Activated naive CD4-positive, alpha-beta T cell treated with anti-CD3 and anti-CD28 coated beads, Interleukin-2, amount 50 U/mL, for 72 hours (primary cell): ENCODE measurements around the gene SERPINA1. TPM values are rescaled to one million over a fixed set of nuclear protein-coding genes. Genes with fewer than 3 reads are reported as not detected.
"Not testable (repeated sequence)": the region's sequence is repeated elsewhere in the genome, so short reads cannot be mapped to it uniquely, and the experiment has no call there.

Experiments
- ATAC-seq, 2 donors: fragments of 150-1000 bp; cut with Tn5 transposase; 2 replicates each; pipeline ENCODE4 v1.10.0; 2021; ENCODE audit warnings: mild to moderate bottlenecking in 2 of 2, moderate library complexity in 2 of 2
- DNase-seq, 2 donors: peaks; one replicate each; pipeline ENCODE4 v3.0.0; 2021 to 2022; ENCODE audit warnings: low spot score in 2 of 2
- H3K27ac Mint-ChIP-seq, 2 donors: one replicate each; pipeline ENCODE4 v1.8.0; 2022; ENCODE audit warnings: mild to moderate bottlenecking in 2 of 2, mixed read lengths in 2 of 2
- H3K36me3 Mint-ChIP-seq, 2 donors: one replicate each; pipeline ENCODE4 v1.8.0; 2022; ENCODE audit warnings: mixed read lengths in 2 of 2
- H3K9me3 Mint-ChIP-seq, 2 donors: one replicate each; pipeline ENCODE4 v1.8.0; 2022; ENCODE audit warnings: mixed read lengths in 2 of 2
- total RNA-seq, 2 donors: library from RNA; stranded (reverse); gene quantifications; one replicate each; pipeline ENCODE4 v1.2.3, GENCODE V29; 2022

SERPINA1 gene
- total RNA-seq = 10 to 100 TPM in 1 of 2 donors, 1 to 10 TPM in 1; 1.5 to 29.9 TPM

DNA sequence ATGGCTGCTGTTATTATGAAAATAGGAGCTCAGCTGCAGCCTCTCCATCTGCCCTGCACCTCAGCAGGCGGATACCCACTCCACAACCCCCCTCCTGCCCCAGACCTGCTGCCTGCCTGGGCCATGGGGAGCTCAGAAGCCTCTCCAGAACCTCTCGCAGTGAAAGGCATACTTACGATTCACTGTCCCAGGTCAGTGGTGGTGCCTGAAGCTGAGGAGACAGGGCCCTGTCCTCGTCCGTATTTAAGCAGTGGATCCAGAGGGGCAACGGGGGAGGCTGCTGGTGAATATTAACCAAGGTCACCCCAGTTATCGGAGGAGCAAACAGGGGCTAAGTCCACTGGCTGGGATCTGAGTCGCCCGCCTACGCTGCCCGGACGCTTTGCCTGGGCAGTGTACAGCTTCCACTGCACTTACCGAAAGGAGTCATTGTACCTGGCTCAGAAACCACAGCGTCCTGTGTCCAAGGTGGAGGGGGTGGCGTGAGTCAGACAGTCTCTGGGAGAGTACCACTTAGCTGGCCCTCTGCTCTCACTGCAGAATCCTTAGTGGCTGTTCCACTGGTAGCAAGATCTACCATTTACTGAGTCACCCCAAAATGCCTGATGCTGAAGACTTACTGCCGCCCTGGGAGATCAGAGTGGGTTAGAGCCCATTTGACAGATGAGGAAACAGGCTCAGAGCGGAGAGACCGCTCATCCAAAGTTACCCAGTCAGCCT, at the start of gene SERPINA1:
TSS of gene SERPINA1 (minus strand) at position 219 of the 720 bp plus-strand sequence. CDS start 5,365 bp downstream, outside the sequence.
- peak in 1 of 2 donors; percentile 59 for ATAC-seq
- H3K36me3 Mint-ChIP-seq = no peaks in the 10 kb centered on the region
- peak in 1 of 2 donors; percentile 54 for DNase-seq
- peak within 1 kb of the TSS in 1 of 2 donors; percentile 62 for H3K27ac Mint-ChIP-seq
- no peaks in the 10 kb centered on the region for H3K9me3 Mint-ChIP-seq

DNA sequence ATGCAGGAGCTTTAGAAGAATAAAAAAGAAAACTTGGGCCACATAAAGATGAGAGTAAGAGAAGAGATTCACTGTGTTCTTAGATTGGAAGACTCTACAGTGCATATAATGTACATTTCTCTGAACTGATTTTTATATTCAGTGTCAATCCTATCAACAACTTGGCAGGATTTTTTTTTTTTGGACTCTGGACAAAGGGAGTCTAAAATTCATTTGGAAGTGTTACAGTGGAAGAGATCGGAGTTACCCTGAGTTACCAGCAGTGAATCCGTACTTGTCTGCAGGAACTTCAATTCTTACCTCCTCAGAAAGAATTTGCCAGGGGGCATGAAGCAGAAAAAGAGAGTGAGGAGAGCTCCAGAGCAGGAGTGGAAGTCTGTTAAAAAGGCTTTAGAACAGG, 40.2 kb upstream of the SERPINA1 start:
- H3K27ac Mint-ChIP-seq = no peak overlapping the region
- no peak for DNase-seq
- H3K9me3 Mint-ChIP-seq = peaks cover 5 to 8% of the 10 kb centered on the region in 2 donors
- H3K36me3 Mint-ChIP-seq = no peaks in the 10 kb centered on the region
- ATAC-seq = no peak

DNA sequence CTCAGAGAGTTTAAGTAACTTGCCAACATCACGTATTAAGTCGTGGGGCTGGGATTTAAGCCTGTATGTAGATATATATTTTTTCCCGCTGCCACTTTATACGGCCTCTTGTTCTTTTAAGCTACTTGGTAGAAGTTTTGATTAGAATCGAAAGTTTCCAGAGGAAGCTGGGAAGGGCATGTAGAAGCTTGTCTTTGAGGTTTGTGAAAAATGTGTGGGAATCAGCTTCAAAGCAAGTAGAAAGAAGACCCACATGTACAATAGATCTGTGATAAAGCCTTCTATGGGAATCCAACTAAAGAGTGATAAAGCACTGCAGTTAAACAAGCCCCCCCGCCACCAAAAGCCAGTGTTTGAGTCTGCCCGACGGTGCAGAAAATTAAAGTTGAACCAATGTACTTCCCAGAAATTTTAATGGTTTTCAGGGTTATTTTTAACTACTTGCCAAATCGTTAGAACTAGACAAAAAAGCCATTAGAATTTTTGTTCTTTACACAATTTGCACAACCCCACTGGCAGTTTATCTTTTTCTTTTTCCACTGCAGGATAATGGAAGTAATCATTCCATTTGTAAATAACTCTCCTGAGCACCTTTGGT, 38.7 kb upstream of the SERPINA1 start:
- ATAC-seq = no peak
- Mint-ChIP-seq H3K36me3 (no peaks in the 10 kb centered on the region), H3K27ac (no peak overlapping the region), H3K9me3 (peaks cover 5 to 8% of the 10 kb centered on the region in 2 donors)
- no peak for DNase-seq

DNA sequence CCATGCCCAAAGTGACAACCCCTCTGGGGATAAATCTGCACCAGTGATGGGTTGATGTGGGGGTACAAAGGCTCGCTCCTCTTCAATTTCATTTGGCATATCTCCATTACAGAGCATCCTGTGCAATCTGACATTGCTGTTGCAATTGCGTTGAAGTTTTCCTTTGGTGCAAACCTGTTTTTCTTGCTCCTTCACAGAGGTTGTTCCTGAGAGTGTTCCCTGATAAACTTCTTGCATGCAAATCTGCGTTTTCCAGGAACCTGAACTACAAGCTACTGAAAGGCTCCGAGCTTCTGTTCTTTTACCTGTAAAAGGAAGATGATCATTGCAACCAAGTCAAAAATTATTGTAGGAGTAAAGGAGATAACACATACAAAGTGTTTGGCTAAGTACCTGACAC, 38.1 kb upstream of the SERPINA1 start:
- H3K36me3 Mint-ChIP-seq = peaks cover 0 to 2% of the 10 kb centered on the region in 2 donors
- no peak for DNase-seq
- no peak overlapping the region for H3K27ac Mint-ChIP-seq
- ATAC-seq = no peak
- peaks cover 5 to 9% of the 10 kb centered on the region in 2 donors for H3K9me3 Mint-ChIP-seq

DNA sequence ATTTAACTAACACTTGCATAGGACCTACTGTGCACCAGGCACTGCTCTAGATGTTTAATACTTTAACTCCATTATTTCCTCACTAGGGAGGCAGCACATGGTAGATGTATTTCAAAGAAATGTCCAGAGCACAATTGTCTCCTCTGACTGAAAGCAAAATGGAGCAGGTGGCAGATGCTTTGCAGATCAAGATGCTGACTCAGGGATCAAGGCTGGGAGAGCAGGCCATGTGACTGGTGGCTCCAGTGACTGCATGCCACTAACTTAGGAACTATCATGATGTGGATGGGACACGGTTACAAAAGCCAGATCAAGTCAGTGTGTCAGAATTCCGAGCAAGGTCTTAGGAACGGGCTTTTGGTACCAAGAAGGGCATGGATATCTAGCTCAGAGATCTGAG, 36.0 kb upstream of the SERPINA1 start:
- Mint-ChIP-seq H3K36me3 (peaks cover 0 to 5% of the 10 kb centered on the region in 2 donors), H3K9me3 (peaks cover 4 to 9% of the 10 kb centered on the region in 2 donors), H3K27ac (no peak overlapping the region)
- ATAC-seq = no peak
- no peak for DNase-seq

DNA sequence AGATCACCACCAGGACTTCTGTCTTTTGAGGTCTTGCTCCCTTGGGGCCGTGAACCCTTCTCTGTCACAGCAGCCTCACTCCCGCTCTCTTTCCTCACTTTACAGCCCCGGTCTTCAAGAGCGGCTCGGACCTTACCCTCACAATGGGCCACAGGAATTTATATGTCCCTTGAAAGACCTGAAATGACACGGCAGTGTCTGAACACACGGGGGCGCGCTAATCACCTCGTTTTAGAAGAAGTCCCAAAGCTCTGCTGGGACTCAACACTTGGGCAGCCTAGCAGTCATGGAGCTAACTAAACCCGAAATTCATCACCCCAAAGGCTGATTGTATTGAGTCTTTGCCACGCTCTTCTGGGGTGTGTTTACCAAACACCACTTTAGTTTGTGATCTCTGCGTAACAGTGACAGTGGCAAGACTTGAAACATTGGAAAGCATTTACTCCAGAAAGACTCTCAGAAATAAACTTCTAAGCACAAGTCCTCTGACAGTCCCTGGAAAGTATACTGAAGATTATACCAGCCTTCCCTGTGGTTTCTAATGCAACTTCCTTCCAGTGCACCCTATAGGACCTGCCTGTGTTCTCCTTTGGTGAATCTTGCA, 35.2 kb upstream of the SERPINA1 start:
- Mint-ChIP-seq H3K9me3 (peaks cover 5 to 9% of the 10 kb centered on the region in 2 donors), H3K36me3 (peaks cover 2 to 5% of the 10 kb centered on the region in 2 donors), H3K27ac (no peak overlapping the region)
- ATAC-seq = peak in 1 of 2 donors; percentile 43
- peak in 1 of 2 donors; percentile 61 for DNase-seq

DNA sequence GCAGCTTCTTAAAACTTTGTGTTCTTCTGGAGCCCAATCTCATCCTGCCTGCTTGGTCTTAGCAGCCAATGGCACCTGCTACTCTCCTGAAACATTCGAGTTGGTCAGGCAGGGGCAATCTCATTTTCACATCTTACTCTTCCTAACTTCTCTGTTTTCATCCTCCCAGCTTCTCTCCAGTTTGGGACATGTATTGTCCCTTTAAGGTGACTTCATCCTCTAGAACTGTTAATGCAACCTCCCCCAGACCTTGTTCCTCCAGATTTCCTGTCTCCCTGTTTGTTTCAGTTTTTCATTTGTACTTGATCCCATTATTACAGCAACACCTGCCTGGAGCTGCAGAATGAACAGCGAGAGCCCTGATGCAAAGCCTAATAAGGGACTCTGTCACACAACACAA, 32.9 kb upstream of the SERPINA1 start:
- Mint-ChIP-seq H3K36me3 (peaks cover 5 to 9% of the 10 kb centered on the region in 2 donors), H3K27ac (no peak overlapping the region), H3K9me3 (peaks cover 11 to 14% of the 10 kb centered on the region in 2 donors)
- DNase-seq = no peak
- no peak for ATAC-seq

DNA sequence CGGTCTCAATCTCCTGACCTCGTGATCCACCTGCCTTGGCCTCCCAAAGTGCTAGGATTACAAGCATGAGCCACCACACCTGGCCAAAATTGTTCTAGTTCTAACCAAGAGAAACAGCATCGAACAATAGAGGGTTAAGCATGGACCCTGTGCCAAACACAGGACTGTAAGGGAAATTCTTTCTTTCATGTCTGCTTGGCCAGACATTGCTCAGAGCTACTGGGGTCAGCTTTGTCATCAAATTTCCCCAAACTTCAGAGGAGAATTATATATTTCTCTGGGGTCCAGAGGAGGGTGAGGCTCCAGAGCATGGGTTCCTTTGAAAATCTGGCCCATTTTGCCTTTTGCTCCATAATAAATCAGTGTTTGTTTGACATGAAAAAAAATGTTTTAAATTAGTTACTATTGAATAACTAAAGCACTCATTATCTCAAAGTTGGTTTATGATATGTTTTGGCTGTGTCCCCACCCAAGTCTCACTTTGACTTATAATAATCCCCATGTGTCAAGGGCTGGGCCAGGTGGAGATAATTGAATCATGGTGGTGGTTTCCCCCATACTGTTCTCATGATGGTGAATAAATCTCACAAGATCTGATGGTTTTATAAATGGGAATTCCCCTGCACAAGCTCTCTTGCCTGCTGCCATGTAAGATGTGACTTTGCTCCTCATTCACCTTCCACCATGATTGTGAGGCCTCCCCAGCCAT, 29.2 kb upstream of the SERPINA1 start:
- H3K36me3 Mint-ChIP-seq, H3K27ac Mint-ChIP-seq, DNase-seq: not testable (repeated sequence)
- peaks cover 10 to 18% of the 10 kb centered on the region in 2 donors for H3K9me3 Mint-ChIP-seq
- ATAC-seq = peak; percentile 20 to 75

DNA sequence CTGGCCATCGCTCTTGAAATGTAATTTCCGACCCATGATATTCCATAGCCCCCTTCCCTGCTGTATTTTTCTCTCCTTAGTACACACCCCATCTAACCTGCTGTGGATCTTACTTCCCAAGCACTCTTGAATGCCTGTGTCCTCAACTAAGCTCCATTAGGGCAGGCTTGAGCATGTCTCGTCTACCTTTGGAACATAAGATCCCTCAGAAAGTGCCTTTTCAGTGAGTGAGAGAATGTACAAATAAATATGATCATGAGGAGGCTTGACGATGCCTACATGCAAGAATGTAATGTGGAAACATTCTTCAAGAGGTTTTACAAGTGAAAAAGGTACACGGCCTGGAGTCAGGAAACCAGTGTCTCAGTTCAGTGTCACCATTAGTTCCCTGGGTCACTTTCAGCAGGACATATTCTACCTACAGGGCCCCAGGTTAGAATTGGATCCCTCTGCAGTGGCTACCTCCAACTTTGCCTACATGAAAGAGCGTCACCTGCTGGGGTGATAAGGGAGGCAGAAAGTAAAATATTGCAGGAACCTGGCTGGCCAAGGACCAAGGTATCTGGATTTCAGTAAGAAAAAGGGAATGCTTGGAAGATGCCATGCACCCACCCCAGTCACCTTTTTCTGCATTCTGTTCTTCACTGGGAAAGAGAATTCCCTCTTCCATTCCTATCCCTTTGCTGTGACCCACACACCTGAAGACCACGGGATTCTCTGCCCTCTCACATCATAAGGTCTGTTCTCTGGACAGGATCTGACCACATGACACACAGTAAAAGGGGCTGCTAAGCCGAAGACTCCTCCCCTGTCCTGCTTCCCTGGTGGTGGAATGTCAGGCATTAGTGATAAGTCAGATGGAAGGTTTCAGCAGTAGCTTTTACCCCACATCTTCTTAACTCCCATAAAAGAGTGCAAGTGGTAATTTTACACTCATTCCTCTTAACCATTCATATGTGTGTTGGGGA, 24.6 kb upstream of the SERPINA1 start:
- ATAC-seq (no peak), DNase-seq (no peak)
- peaks cover 13 to 18% of the 10 kb centered on the region in 2 donors for H3K36me3 Mint-ChIP-seq
- no peak overlapping the region for H3K27ac Mint-ChIP-seq
- H3K9me3 Mint-ChIP-seq = peaks cover 18 to 24% of the 10 kb centered on the region in 2 donors

DNA sequence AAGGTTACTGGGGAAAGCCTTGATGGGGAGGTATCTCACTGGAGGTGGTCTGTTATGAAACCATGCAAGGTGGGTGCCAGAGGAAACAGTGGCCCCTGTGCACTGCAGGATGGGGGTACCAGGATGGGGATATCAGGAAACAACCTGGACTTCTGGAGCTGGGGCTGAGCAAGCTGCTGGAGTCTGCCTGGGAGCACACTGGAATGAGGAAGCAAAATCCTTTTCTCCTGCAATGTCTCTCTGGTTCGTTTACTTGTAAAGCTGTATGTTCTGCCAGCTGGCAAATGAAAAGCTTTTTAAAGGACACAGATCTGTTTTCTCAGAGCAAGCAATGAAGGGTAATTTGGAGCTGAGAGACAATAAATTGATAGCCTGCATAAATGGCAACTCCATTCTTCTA, 23.2 kb upstream of the SERPINA1 start:
- ATAC-seq (no peak), DNase-seq (no peak)
- peaks cover 13 to 16% of the 10 kb centered on the region in 2 donors for H3K36me3 Mint-ChIP-seq
- peaks cover 21 to 28% of the 10 kb centered on the region in 2 donors for H3K9me3 Mint-ChIP-seq
- H3K27ac Mint-ChIP-seq = no peak overlapping the region

DNA sequence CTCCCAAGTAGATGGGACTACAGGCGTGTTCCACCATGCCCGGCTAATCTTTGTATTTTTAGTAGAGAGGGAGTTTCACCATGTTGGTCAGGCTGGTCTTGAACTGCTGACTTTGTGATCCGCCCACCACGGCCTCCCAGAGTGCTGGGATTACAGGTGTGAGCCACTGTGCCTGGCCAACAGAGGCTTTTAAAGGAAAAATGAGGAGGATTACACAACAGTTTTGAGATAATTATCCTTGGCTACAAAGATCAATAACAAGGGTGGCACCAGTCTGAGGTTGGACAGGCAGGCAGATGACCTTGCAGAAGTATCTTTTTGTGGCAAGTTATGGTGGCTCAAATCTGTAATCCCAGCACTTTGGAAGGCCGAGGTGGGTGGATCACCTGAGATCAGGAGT, 21.0 kb upstream of the SERPINA1 start:
- not testable (repeated sequence) for ATAC-seq

DNA sequence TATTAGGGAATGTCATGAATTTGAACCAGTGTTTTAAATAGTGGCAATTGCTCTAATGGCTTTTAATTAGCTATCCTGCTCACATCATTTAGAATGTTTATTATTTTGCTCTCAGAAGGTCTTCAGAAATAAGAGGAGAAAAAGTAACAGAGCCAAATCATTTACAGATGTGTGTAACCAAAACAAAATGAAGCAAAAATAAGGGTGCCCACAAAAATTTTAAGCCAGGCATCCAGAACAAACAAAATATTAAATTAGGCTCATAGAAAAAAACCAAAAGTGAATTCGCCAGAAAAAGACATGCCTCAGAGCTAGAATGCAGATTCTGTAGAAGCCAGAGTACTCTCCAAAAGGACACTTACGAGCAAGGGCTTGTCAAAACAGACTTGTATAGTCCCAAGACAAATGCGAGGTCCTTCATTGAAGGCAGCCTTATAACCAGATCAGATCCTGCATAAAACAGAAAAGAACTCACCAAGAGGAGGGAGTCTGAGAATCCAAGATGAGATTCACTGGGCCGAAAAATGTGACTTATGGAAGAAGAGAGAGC, 20.2 kb upstream of the SERPINA1 start:
- DNase-seq = no peak
- H3K9me3 Mint-ChIP-seq = peaks cover 20 to 21% of the 10 kb centered on the region in 2 donors
- no peak overlapping the region for H3K27ac Mint-ChIP-seq
- no peak for ATAC-seq
- peaks cover 8 to 16% of the 10 kb centered on the region in 2 donors for H3K36me3 Mint-ChIP-seq

More for the DNA sequence above, 21.0 kb upstream of the SERPINA1 start:
- not testable (repeated sequence) for DNase-seq, H3K27ac Mint-ChIP-seq
- Mint-ChIP-seq H3K36me3 (peaks cover 8 to 16% of the 10 kb centered on the region in 2 donors), H3K9me3 (peaks cover 20 to 21% of the 10 kb centered on the region in 2 donors)

DNA sequence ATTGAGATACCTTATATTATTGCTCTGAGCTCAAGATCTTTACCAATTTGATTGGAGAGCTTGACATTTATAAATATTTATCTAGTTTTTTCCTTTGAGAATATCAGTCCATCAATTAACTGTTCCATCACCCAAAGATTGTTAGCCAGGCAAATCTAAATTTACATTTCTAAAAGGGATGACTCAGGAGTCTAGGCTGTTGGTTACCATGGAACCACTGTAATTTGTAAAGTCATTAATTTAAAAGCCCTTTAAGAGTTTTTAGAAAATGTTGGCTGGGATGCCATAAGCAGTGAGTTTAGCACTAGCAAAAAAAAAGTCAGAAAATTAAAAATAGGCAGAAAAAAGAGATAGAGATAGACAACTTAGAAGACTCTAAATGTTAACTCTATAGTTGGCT, 19.5 kb upstream of the SERPINA1 start:
- peaks cover 20 to 21% of the 10 kb centered on the region in 2 donors for H3K9me3 Mint-ChIP-seq
- no peak for DNase-seq
- no peak for ATAC-seq
- no peak overlapping the region for H3K27ac Mint-ChIP-seq
- peaks cover 8 to 16% of the 10 kb centered on the region in 2 donors for H3K36me3 Mint-ChIP-seq

DNA sequence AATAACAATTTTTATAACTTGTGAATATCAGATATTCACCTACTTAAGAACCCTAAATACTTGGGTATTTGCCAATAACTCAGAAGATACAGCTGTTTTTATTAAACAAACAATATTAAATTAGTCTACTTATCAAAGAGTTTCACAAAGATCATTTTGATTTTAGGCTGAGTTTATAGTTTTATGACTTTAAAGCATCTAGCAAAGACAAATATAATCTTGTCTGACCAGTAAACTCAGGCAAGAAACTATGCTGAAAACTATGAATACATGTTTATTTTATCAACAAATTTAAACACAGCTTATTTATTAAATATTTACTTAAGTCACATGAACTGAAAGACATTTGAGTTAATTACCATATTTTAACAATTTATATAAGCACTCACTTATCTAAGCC, 18.5 kb upstream of the SERPINA1 start:
- no peak for DNase-seq
- peaks cover 8 to 16% of the 10 kb centered on the region in 2 donors for H3K36me3 Mint-ChIP-seq
- peaks cover 20 to 21% of the 10 kb centered on the region in 2 donors for H3K9me3 Mint-ChIP-seq
- no peak for ATAC-seq
- no peak overlapping the region for H3K27ac Mint-ChIP-seq

DNA sequence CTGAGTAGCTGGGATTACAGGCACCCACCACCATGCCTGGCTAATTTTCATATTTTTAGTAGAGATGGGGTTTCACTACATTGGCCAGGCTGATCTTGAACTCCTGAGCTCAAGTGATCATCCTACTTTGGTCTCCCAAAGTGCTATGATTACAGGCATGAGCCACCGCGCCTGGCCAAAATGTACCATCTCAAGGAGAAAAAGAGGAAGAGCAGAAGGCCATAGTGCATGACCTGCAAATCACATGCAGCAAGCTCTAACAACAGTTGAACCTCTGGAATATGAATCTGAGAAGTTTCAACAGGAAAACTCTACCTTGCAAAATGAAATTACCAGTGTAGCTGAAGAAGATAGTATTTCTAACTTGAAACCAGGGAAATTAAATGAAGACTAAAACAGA, 17.1 kb upstream of the SERPINA1 start:
- H3K9me3 Mint-ChIP-seq = peaks cover 15 to 16% of the 10 kb centered on the region in 2 donors
- peaks cover 3 to 13% of the 10 kb centered on the region in 2 donors for H3K36me3 Mint-ChIP-seq
- no peak overlapping the region for H3K27ac Mint-ChIP-seq
- DNase-seq = no peak
- ATAC-seq = no peak
